ENCODE results near the gene ISG20. TPM values are rescaled to one million over a fixed set of nuclear protein-coding genes. Genes with fewer than 3 reads are reported as not detected.

The ISG20 gene
- total RNA-seq, 2 donors from 2014 or later, result 53.9 to 118 TPM

GRCh38 chr15:88655103-88655553, 16.3 kb downstream of the ISG20 start:
- Mint-ChIP-seq H3K27ac (peak overlapping the region; percentile 22 to 58), H3K9me3 (no peaks in the 10 kb centered on the region), H3K36me3 (no peaks in the 10 kb centered on the region)
- no peak for ATAC-seq
- no peak for DNase-seq (ENCODE audit: low spot score in 2 of 2)

GRCh38 chr15:88655800-88656488, 17.1 kb downstream of the ISG20 start:
- no peak for ATAC-seq

GRCh38 chr15:88656760-88657221, 18.0 kb downstream of the ISG20 start:
- Mint-ChIP-seq H3K36me3 (no peaks in the 10 kb centered on the region), H3K9me3 (no peaks in the 10 kb centered on the region), H3K27ac (peak overlapping the region in 1 of 2 donors; percentile 55)
- ATAC-seq (peak in 1 of 2 donors; percentile 13), DNase-seq (ENCODE audit: low spot score in 2 of 2) (no peak)

More at GRCh38 chr15:88655800-88656488, 17.1 kb downstream of the ISG20 start:
- Mint-ChIP-seq H3K9me3 (no peaks in the 10 kb centered on the region), H3K27ac (peak overlapping the region in 1 of 2 donors; percentile 19), H3K36me3 (no peaks in the 10 kb centered on the region)
- no peak for DNase-seq (ENCODE audit: low spot score in 2 of 2)

GRCh38 chr15:88657326-88658069, 18.7 kb downstream of the ISG20 start:
- Mint-ChIP-seq H3K36me3 (no peaks in the 10 kb centered on the region), H3K9me3 (no peaks in the 10 kb centered on the region), H3K27ac (peak overlapping the region; percentile 55 to 87)
- DNase-seq (ENCODE audit: low spot score in 2 of 2), result no peak
- peak in 1 of 2 donors; percentile 18 for ATAC-seq

- ATAC-seq, result no peak
- no peaks in the 10 kb centered on the region for H3K9me3 Mint-ChIP-seq
- no peak for DNase-seq (ENCODE audit: low spot score in 2 of 2)
- peak overlapping the region in 1 of 2 donors; percentile 55 for H3K27ac Mint-ChIP-seq
- H3K36me3 Mint-ChIP-seq, result no peaks in the 10 kb centered on the region
These were observed 19.5 kb downstream of the ISG20 start for GRCh38 chr15:88658070-88658965.

- no peak for DNase-seq (ENCODE audit: low spot score in 2 of 2)
- peak overlapping the region in 1 of 2 donors; percentile 51 for H3K27ac Mint-ChIP-seq
- no peaks in the 10 kb centered on the region for H3K9me3 Mint-ChIP-seq
- no peaks in the 10 kb centered on the region for H3K36me3 Mint-ChIP-seq
- peak; percentile 55 to 66 for ATAC-seq
These were observed 20.4 kb downstream of the ISG20 start for GRCh38 chr15:88658972-88659931.

GRCh38 chr15:88661041-88661700, 22.4 kb downstream of the ISG20 start:
- no peak for ATAC-seq
- Mint-ChIP-seq H3K9me3 (no peaks in the 10 kb centered on the region), H3K27ac (no peak overlapping the region), H3K36me3 (no peaks in the 10 kb centered on the region)
- DNase-seq (ENCODE audit: low spot score in 2 of 2), result no peak

GRCh38 chr15:88661761-88662556, 23.1 kb downstream of the ISG20 start:
- H3K27ac Mint-ChIP-seq, result no peak overlapping the region
- no peaks in the 10 kb centered on the region for H3K9me3 Mint-ChIP-seq
- no peaks in the 10 kb centered on the region for H3K36me3 Mint-ChIP-seq
- no peak for ATAC-seq
- DNase-seq (ENCODE audit: low spot score in 2 of 2), result no peak

GRCh38 chr15:88663141-88663621, 24.4 kb downstream of the ISG20 start:
- Mint-ChIP-seq H3K27ac (no peak overlapping the region), H3K36me3 (no peaks in the 10 kb centered on the region), H3K9me3 (no peaks in the 10 kb centered on the region)
- no peak for ATAC-seq
- DNase-seq (ENCODE audit: low spot score in 2 of 2), result no peak

GRCh38 chr15:88664151-88664778, 25.4 kb downstream of the ISG20 start:
- no peak for DNase-seq (ENCODE audit: low spot score in 2 of 2)
- peak overlapping the region; percentile 51 to 79 for H3K27ac Mint-ChIP-seq
- ATAC-seq, result peak; percentile 71 to 89
- no peaks in the 10 kb centered on the region for H3K9me3 Mint-ChIP-seq
- H3K36me3 Mint-ChIP-seq, result no peaks in the 10 kb centered on the region

GRCh38 chr15:88674661-88675060, 35.8 kb downstream of the ISG20 start:
- Mint-ChIP-seq H3K36me3 (no peaks in the 10 kb centered on the region), H3K9me3 (no peaks in the 10 kb centered on the region), H3K27ac (no peak overlapping the region)
- ATAC-seq (no peak), DNase-seq (ENCODE audit: low spot score in 2 of 2) (no peak)

GRCh38 chr15:88678755-88679154, 39.9 kb downstream of the ISG20 start:
- Mint-ChIP-seq H3K36me3 (no peaks in the 10 kb centered on the region), H3K27ac (no peak overlapping the region), H3K9me3 (peaks cover 0 to 4% of the 10 kb centered on the region in 2 donors)
- DNase-seq (ENCODE audit: low spot score in 2 of 2) (no peak), ATAC-seq (no peak)

- no peak overlapping the region for H3K27ac Mint-ChIP-seq
- peaks cover 0 to 4% of the 10 kb centered on the region in 2 donors for H3K9me3 Mint-ChIP-seq
- DNase-seq (ENCODE audit: low spot score in 2 of 2) (no peak), ATAC-seq (no peak)
- no peaks in the 10 kb centered on the region for H3K36me3 Mint-ChIP-seq
These were observed 41.6 kb downstream of the ISG20 start for GRCh38 chr15:88680241-88681001.

Measured in activated naive CD4-positive, alpha-beta T cell treated with anti-CD3 and anti-CD28 coated beads, Interleukin-2, amount 50 U/mL, for 72 hours (primary cell).